T-helper 2 cell (primary cell): Measurements from ENCODE around the gene USP10.

ENCODE experiments used
- DNase-seq, 5 experiments: peaks; one replicate each; pipeline versions ENCODE4 v3.0.0 to v3.0.0-alpha.2; 2012 to 2022

The USP10 gene

GRCh38 chr16:84826558-84826941, 126.8 kb downstream of the USP10 start:
- DNase-seq: no peak

GRCh38 chr16:84827131-84827574, 127.4 kb downstream of the USP10 start:
- no peak for DNase-seq

- DNase-seq: no peak
These were observed 128.1 kb downstream of the USP10 start for GRCh38 chr16:84827897-84828296.

DNA sequence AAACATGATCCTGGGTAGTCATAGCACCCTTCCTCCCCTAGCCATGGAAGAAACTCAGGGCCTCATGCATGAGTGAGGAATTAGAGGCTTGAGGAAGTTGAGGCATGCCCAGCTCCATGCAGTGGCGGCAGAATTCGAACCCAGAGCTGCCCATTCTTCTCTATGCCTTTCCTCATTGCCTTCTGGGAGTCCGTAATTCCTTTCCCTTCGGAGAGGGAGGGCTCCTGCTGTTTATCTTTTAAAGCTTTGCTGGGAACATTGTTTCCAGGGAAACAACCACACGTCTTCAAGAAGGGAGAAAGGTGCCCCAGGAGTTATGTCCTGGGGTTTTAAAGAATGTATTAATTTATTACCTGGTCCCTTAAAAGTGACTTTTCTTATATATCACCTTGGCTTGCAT, 128.5 kb downstream of the USP10 start:
- no peak for DNase-seq
